Stimulated activated CD8-positive, alpha-beta memory T cell treated with anti-CD3 and anti-CD28 coated beads, Interleukin-7, amount 100 ng/mL, for 1 hour (primary cell): Measurements from ENCODE around the gene LLPH.
"Not testable (repeated sequence)": the region's sequence is repeated elsewhere in the genome, so short reads cannot be mapped to it uniquely, and the experiment has no call there.

Experiments used
- DNase-seq, 2 donors: peaks; one replicate each; pipeline ENCODE4 v3.0.0-alpha.2; 2020; ENCODE audit warnings: low read depth in 2 of 2

Gene LLPH

GRCh38 chr12:66130267-66131066, at the start of gene LLPH:
LLPH (minus strand) TSS chr12:66130750; CDS start chr12:66129106, 1,644 bp downstream.
- peak; percentile 69 to 70 for DNase-seq

GRCh38 chr12:66176105-66176900, 45.8 kb upstream of the LLPH start:
- DNase-seq, result no peak

- not testable (repeated sequence) for DNase-seq
Measured at GRCh38 chr12:66174391-66175325, 44.1 kb upstream of the LLPH start.

- DNase-seq, result no peak
Measured at GRCh38 chr12:66170606-66171005, 40.1 kb upstream of the LLPH start.

- peak; percentile 67 to 69 for DNase-seq
Measured at GRCh38 chr12:66169221-66170170, 38.9 kb upstream of the LLPH start, which contains the start of gene TMBIM4. TMBIM4 (minus strand) TSS chr12:66169996; CDS start chr12:66169951, 45 bp downstream.

GRCh38 chr12:66168410-66168809, 37.9 kb upstream of the LLPH start:
- no peak for DNase-seq

- DNase-seq, result no peak
Measured at GRCh38 chr12:66166561-66166960, 36.0 kb upstream of the LLPH start.

- DNase-seq, result no peak
Measured at GRCh38 chr12:66165141-66165540, 34.6 kb upstream of the LLPH start.

- no peak for DNase-seq
Measured at GRCh38 chr12:66164349-66164821, 33.8 kb upstream of the LLPH start.

GRCh38 chr12:66163289-66163688, 32.7 kb upstream of the LLPH start:
- no peak for DNase-seq

GRCh38 chr12:66162701-66163100, 32.2 kb upstream of the LLPH start:
- no peak for DNase-seq

- no peak for DNase-seq
Measured at GRCh38 chr12:66160704-66161103, 30.2 kb upstream of the LLPH start.

GRCh38 chr12:66159123-66159522, 28.6 kb upstream of the LLPH start:
- DNase-seq, result no peak

GRCh38 chr12:66156654-66157053, 26.1 kb upstream of the LLPH start:
- no peak for DNase-seq

- DNase-seq, result no peak
Measured at GRCh38 chr12:66154776-66155175, 24.2 kb upstream of the LLPH start.

GRCh38 chr12:66152732-66153131, 22.2 kb upstream of the LLPH start:
- no peak for DNase-seq

GRCh38 chr12:66149702-66150398, 19.3 kb upstream of the LLPH start:
- no peak for DNase-seq

GRCh38 chr12:66144791-66145754, 14.5 kb upstream of the LLPH start:
- no peak for DNase-seq

GRCh38 chr12:66143868-66144267, 13.3 kb upstream of the LLPH start:
- DNase-seq, result no peak
